ENCODE data around the gene HID1.

DNA sequence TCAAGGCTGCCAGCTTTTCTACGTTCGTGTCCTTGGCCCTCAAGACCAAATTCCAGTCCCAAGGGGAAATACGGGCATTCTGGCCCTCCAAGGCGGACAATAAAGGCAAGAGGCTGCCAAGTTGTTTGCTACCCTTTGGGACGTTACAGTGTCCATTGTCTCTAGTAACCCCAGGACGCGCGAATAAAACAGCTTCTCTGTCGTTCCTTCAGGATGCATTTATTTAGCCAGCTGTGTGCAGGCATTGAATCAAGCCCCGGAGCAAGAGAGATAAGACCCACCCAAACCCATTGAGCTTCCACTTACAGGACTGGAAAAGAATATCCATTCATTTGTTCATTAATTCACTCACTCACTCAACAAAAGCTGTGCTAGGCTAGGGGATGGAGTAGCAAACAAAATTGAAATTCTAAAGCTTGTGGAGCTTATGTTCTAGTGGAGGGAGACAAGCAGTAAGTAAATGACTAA lies 40.6 kb upstream of the HID1 start:
- TF ChIP-seq POLR2AphosphoS5 (IDR thresholded peaks at IDR 0.05): no peak
- no peak for TF ChIP-seq EZH2 (IDR thresholded peaks at IDR 0.05; ENCODE audit: borderline replicate concordance, insufficient read depth, low read length, poor library complexity, severe bottlenecking)
- peak; percentile 13 for TF ChIP-seq EP300 (conservative IDR thresholded peaks at IDR 0.05; ENCODE audit: poor library complexity, severe bottlenecking)
- TF ChIP-seq, protein P1, sequence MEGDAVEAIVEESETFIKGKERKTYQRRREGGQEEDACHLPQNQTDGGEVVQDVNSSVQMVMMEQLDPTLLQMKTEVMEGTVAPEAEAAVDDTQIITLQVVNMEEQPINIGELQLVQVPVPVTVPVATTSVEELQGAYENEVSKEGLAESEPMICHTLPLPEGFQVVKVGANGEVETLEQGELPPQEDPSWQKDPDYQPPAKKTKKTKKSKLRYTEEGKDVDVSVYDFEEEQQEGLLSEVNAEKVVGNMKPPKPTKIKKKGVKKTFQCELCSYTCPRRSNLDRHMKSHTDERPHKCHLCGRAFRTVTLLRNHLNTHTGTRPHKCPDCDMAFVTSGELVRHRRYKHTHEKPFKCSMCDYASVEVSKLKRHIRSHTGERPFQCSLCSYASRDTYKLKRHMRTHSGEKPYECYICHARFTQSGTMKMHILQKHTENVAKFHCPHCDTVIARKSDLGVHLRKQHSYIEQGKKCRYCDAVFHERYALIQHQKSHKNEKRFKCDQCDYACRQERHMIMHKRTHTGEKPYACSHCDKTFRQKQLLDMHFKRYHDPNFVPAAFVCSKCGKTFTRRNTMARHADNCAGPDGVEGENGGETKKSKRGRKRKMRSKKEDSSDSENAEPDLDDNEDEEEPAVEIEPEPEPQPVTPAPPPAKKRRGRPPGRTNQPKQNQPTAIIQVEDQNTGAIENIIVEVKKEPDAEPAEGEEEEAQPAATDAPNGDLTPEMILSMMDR (IDR thresholded peaks at IDR 0.05; ENCODE audit: poor library complexity, severe bottlenecking): no peak

Measured in neural cell (in vitro differentiated cells).